ENCODE measurements around the gene CLCNKB.

Gene CLCNKB

GRCh38 chr1:16095447-16095846, 51.9 kb downstream of the CLCNKB start:
- DNase-seq (ENCODE audit: low spot score): no peak

DNA sequence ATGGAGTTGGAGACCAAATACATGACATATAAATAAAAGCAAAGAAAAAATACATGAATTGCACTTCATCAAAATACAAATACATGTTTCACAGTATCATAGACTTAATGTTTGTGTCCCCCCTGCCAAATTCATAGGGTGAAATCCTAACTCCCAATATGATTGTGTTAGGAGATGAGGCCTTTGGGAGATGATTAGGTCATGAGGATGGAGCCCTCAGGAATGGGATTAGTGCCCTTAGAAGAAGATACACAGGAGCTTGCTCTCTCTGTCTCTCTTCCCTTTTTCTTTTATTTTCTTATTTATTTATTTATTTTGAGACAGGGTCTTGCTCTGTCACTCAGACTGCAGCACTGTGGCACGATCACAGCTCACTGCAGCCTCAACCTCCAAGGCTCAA, 55.8 kb downstream of the CLCNKB start:
- DNase-seq (ENCODE audit: low spot score): no peak

GRCh38 chr1:16101623-16102022, 58.0 kb downstream of the CLCNKB start:
- no peak for DNase-seq (ENCODE audit: low spot score)

Measured in AG08396 (cell line).